ENCODE data around the gene GNAQ. TPM values are rescaled to one million over a fixed set of nuclear protein-coding genes. Genes with fewer than 3 reads are reported as not detected.

Gene GNAQ
- total RNA-seq, 1 donor from 2014 or later: 46.9 TPM

GRCh38 chr9:77964258-77964657 is 67.4 kb downstream of the GNAQ start:
- peaks cover 6% of the 10 kb centered on the region for H3K36me3 Mint-ChIP-seq
- peaks cover 7% of the 10 kb centered on the region for H3K9me3 Mint-ChIP-seq
- H3K4me3 Mint-ChIP-seq: no peak overlapping the region
- H3K27me3 Mint-ChIP-seq (ENCODE audit: low read depth): no peaks in the 10 kb centered on the region
- DNase-seq (ENCODE audit: low spot score in 2 of 2, unreplicated experiment in 2 of 2): no peak
- H3K27ac Mint-ChIP-seq: no peak overlapping the region
- peaks cover 35% of the 10 kb centered on the region for H3K4me1 Mint-ChIP-seq
- TF ChIP-seq, protein P1, sequence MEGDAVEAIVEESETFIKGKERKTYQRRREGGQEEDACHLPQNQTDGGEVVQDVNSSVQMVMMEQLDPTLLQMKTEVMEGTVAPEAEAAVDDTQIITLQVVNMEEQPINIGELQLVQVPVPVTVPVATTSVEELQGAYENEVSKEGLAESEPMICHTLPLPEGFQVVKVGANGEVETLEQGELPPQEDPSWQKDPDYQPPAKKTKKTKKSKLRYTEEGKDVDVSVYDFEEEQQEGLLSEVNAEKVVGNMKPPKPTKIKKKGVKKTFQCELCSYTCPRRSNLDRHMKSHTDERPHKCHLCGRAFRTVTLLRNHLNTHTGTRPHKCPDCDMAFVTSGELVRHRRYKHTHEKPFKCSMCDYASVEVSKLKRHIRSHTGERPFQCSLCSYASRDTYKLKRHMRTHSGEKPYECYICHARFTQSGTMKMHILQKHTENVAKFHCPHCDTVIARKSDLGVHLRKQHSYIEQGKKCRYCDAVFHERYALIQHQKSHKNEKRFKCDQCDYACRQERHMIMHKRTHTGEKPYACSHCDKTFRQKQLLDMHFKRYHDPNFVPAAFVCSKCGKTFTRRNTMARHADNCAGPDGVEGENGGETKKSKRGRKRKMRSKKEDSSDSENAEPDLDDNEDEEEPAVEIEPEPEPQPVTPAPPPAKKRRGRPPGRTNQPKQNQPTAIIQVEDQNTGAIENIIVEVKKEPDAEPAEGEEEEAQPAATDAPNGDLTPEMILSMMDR (IDR thresholded peaks at IDR 0.05; ENCODE audit: unreplicated experiment): no peak

GRCh38 chr9:77961541-77961940 is 70.1 kb downstream of the GNAQ start:
- Mint-ChIP-seq H3K9me3 (peaks cover 7% of the 10 kb centered on the region), H3K27ac (peak overlapping the region; percentile 78), H3K36me3 (peaks cover 6% of the 10 kb centered on the region), H3K4me3 (no peak overlapping the region), H3K27me3 (ENCODE audit: low read depth) (no peaks in the 10 kb centered on the region), H3K4me1 (peaks cover 44% of the 10 kb centered on the region)
- DNase-seq (ENCODE audit: low spot score in 2 of 2, unreplicated experiment in 2 of 2): no peak
- TF ChIP-seq, protein P1 (IDR thresholded peaks at IDR 0.05; ENCODE audit: unreplicated experiment): no peak

GRCh38 chr9:77960356-77961153 is 71.1 kb downstream of the GNAQ start:
- Mint-ChIP-seq H3K36me3 (peaks cover 6% of the 10 kb centered on the region), H3K9me3 (peaks cover 7% of the 10 kb centered on the region), H3K27ac (peak overlapping the region; percentile 78), H3K4me1 (peaks cover 38% of the 10 kb centered on the region), H3K4me3 (no peak overlapping the region), H3K27me3 (ENCODE audit: low read depth) (no peaks in the 10 kb centered on the region)
- TF ChIP-seq, protein P1 (IDR thresholded peaks at IDR 0.05; ENCODE audit: unreplicated experiment): no peak
- no peak for DNase-seq (ENCODE audit: low spot score in 2 of 2, unreplicated experiment in 2 of 2)

- Mint-ChIP-seq H3K4me3 (no peak overlapping the region), H3K36me3 (peaks cover 6% of the 10 kb centered on the region), H3K27me3 (ENCODE audit: low read depth) (no peaks in the 10 kb centered on the region), H3K4me1 (peaks cover 33% of the 10 kb centered on the region), H3K27ac (peak overlapping the region; percentile 9), H3K9me3 (peaks cover 7% of the 10 kb centered on the region)
- DNase-seq (ENCODE audit: low spot score in 2 of 2, unreplicated experiment in 2 of 2): no peak
- TF ChIP-seq, protein P1 (IDR thresholded peaks at IDR 0.05; ENCODE audit: unreplicated experiment): no peak
Observed at GRCh38 chr9:77959803-77960202, 71.8 kb downstream of the GNAQ start.

GRCh38 chr9:77957652-77958051 is 74.0 kb downstream of the GNAQ start:
- no peaks in the 10 kb centered on the region for H3K9me3 Mint-ChIP-seq
- TF ChIP-seq, protein P1 (IDR thresholded peaks at IDR 0.05; ENCODE audit: unreplicated experiment): no peak
- peaks cover 2% of the 10 kb centered on the region for H3K36me3 Mint-ChIP-seq
- no peak overlapping the region for H3K27ac Mint-ChIP-seq
- H3K4me3 Mint-ChIP-seq: no peak overlapping the region
- no peak for DNase-seq (ENCODE audit: low spot score in 2 of 2, unreplicated experiment in 2 of 2)
- H3K4me1 Mint-ChIP-seq: peaks cover 53% of the 10 kb centered on the region
- H3K27me3 Mint-ChIP-seq (ENCODE audit: low read depth): no peaks in the 10 kb centered on the region
